Measurements from ENCODE around the gene RDH8. TPM values are rescaled to one million over a fixed set of nuclear protein-coding genes. Genes with fewer than 3 reads are reported as not detected.
"Not testable (repeated sequence)": the region's sequence is repeated elsewhere in the genome, so short reads cannot be mapped to it uniquely, and the experiment has no call there.

Gene RDH8
- polyA plus RNA-seq, 1 experiment: 0.21 TPM

DNA sequence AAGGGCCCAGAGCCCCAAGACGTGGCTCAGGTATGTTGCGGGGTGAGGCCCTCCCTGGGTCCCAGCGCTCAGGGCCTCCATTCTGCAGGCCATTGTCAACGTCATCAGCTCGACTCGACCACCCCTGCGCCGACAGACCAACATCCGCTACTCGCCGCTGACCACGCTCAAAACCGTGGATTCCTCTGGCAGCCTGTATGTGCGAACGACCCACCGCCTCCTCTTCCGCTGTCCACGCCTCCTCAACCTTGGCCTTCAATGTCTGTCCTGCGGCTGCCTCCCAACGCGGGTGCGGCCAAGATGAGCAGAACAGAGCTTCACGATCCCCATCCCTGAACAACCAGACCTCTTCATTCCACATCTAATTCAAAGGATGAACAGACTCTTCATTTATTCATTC, 8.2 kb downstream of the RDH8 start:
- POLR2A ChIA-PET: no interaction called here
- CTCF ChIA-PET: interaction anchor here (0.6 to 2.1 kb wide), 6 partner anchors 20 to 91 kb away, joined by 3 to 9 read pairs (median 4); no protein-coding TSS in a partner anchor
- no peak overlapping the region for H3K4me3 ChIP-seq (ENCODE audit: low read depth, low read length)

DNA sequence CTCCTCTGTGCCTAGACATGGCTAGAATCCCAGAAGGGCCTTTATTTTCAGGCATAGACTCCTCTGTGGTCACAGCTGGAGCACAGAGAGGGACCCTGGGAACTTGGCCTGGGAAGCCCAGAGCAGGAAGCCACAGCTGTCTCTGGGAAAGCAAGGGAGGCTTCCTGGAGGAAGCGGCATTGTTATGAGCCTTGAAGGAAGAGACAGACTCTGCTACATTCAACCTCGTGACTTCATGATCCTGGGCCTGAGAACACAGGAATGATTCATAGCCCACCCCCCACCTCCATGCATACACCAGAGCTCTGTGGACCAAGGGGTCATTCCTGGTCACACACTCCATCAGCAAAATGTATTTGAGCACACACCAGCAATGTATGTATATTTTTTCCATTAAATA, 8.6 kb downstream of the RDH8 start:
- Histone ChIP-seq H3K27me3 (ENCODE audit: control insufficient read depth, insufficient read depth, low read length) (no peaks in the 10 kb centered on the region; the same call in 1 of the 2 replicates), H3K36me3 (ENCODE audit: control insufficient read depth, insufficient read depth, low read length) (no peaks in the 10 kb centered on the region), H3K4me3 (ENCODE audit: low read depth, low read length) (no peak overlapping the region)
- no peak for DNase-seq (ENCODE audit: low read depth)
- CTCF ChIA-PET: interaction anchor here (0.6 to 2.1 kb wide), 5 partner anchors 21 to 91 kb away, joined by 3 to 9 read pairs (median 5); no protein-coding TSS in a partner anchor
- POLR2A ChIA-PET: no interaction called here
- TF ChIP-seq, protein P1, sequence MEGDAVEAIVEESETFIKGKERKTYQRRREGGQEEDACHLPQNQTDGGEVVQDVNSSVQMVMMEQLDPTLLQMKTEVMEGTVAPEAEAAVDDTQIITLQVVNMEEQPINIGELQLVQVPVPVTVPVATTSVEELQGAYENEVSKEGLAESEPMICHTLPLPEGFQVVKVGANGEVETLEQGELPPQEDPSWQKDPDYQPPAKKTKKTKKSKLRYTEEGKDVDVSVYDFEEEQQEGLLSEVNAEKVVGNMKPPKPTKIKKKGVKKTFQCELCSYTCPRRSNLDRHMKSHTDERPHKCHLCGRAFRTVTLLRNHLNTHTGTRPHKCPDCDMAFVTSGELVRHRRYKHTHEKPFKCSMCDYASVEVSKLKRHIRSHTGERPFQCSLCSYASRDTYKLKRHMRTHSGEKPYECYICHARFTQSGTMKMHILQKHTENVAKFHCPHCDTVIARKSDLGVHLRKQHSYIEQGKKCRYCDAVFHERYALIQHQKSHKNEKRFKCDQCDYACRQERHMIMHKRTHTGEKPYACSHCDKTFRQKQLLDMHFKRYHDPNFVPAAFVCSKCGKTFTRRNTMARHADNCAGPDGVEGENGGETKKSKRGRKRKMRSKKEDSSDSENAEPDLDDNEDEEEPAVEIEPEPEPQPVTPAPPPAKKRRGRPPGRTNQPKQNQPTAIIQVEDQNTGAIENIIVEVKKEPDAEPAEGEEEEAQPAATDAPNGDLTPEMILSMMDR (IDR thresholded peaks at IDR 0.05; ENCODE audit: insufficient read depth, low read depth, low read length): no peak

More for the DNA sequence above, 8.2 kb downstream of the RDH8 start:
- TF ChIP-seq, protein P1 (IDR thresholded peaks at IDR 0.05; ENCODE audit: insufficient read depth, low read depth, low read length): no peak
- H3K36me3 ChIP-seq (ENCODE audit: control insufficient read depth, insufficient read depth, low read length): no peaks in the 10 kb centered on the region
- H3K27me3 ChIP-seq (ENCODE audit: control insufficient read depth, insufficient read depth, low read length): no peaks in the 10 kb centered on the region; the same call in 1 of the 2 replicates
- no peak for DNase-seq (ENCODE audit: low read depth)

DNA sequence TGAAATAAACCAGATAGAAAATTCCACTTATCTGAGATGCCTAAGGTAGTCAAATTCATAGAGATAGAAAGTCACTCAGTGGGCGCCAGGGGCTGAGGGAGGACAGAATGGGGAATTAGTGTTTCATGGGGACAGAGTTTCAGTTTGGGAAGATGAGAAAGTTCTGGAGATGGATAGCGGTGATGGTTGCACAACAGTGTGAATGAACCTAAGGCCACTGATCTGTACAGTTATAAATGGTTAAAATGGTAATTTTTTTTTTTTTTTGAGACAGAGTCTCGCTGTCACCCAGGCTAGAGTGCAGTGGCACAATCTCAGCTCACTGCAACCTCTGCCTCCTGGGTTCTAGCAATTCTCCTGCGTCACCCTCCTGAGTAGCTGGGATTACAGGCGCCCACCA, 9.8 kb downstream of the RDH8 start:
- POLR2A ChIA-PET; H3K27me3 ChIP-seq (ENCODE audit: control insufficient read depth, insufficient read depth, low read length); H3K4me3 ChIP-seq (ENCODE audit: low read depth, low read length); H3K36me3 ChIP-seq (ENCODE audit: control insufficient read depth, insufficient read depth, low read length); DNase-seq (ENCODE audit: low read depth): not testable (repeated sequence)
- CTCF ChIA-PET: interaction anchor here (2.1 to 2.4 kb wide), 2 partner anchors 22 to 92 kb away, joined by 5 to 9 read pairs; no protein-coding TSS in a partner anchor

DNA sequence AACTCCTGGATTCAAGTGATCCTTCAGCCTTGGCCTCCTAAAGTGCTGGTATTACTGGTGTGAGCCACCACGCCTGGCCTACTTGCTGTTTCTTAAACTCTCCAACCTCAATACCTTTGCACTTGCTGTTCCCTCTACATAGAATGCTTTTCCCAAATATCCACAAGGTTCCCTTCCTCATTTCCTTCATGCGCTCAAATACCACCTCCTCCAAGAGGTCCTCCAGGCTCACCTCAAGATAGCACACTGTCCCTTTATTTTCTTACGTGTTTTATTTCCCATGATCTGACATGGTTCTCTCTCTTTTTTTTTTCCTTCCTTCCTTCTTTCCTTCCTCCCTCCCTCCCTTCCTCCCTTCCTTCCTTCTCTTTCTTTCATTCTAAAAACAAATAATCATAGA, 13.5 kb downstream of the RDH8 start:
- POLR2A ChIA-PET: no interaction called here
- TF ChIP-seq, protein P1 (IDR thresholded peaks at IDR 0.05; ENCODE audit: insufficient read depth, low read depth, low read length): no peak
- no peaks in the 10 kb centered on the region for H3K36me3 ChIP-seq (ENCODE audit: control insufficient read depth, insufficient read depth, low read length)
- DNase-seq (ENCODE audit: low read depth): no peak
- no peak overlapping the region for H3K4me3 ChIP-seq (ENCODE audit: low read depth, low read length)
- CTCF ChIA-PET: interaction anchor here (0.8 to 6.7 kb wide), 19 partner anchors 9 to 100 kb away, joined by 3 to 126 read pairs (median 11); partner anchors contain the start of genes COL5A3 and RDH8
- H3K27me3 ChIP-seq (ENCODE audit: control insufficient read depth, insufficient read depth, low read length): peaks cover 1% of the 10 kb centered on the region

DNA sequence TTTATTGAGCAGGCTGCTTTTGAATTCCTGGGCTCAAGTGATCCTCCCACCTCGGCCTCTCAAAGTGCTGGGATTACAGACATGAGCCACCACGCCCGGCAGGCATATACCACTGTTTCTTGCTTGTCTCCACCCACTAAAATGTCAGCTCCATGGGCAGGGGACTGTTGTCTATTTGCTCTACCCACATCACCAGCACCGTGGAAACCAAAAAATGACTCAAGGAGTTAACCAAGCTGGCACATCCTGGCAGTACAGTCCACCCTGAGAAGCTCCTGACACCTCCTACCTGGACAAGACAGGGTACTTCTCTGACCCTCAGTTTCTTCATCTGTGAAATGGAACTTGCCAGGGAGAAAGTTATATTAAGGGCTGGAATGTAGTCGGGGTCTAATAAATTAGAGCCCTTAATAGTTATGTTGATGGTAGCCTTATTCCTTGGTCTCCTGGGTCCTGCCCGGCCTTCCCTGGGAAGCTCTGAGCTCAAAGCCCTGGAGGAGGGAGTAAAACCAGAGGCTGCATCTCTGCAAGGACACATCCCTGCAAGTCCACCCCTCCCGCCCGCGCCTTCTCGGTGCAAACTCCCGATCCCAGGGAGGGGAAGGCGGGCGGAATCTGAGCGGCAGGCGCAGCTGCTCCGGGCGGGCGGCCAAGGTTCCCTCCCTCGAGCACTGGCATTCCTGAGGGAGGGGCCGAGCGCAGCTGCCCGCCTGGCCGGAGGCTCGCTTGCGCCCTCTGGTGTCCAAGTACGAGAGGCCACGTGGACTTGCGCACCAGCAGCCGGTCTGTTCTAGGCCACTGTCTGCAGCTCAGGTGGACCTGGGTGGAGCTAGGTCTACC, 14.1 kb downstream of the RDH8 start:
- ChIA-PET CTCF (interaction anchor here (0.6 to 6.7 kb wide), 41 partner anchors 9 to 374 kb away, joined by 3 to 126 read pairs (median 5); partner anchors contain the start of genes COL5A3 and RDH8), POLR2A (no interaction called here)
- peak; percentile 58 for DNase-seq (ENCODE audit: low read depth)
- TF ChIP-seq, protein P1 (IDR thresholded peaks at IDR 0.05; ENCODE audit: insufficient read depth, low read depth, low read length): peak; percentile 91
- H3K4me3 ChIP-seq (ENCODE audit: low read depth, low read length): no peak overlapping the region
- no peaks in the 10 kb centered on the region for H3K36me3 ChIP-seq (ENCODE audit: control insufficient read depth, insufficient read depth, low read length)
- peaks cover 3% of the 10 kb centered on the region for H3K27me3 ChIP-seq (ENCODE audit: control insufficient read depth, insufficient read depth, low read length)

Data from BJ (cell line).